COR-L47 (cell line): ENCODE data around the gene PRND.
"Not testable (repeated sequence)": the region's sequence is repeated elsewhere in the genome, so short reads cannot be mapped to it uniquely, and the experiment has no call there.

Source experiments
- DNase-seq: peaks from one replicate; lab custom pipeline; 2025; lab: John Stamatoyannopoulos, UW

PRND gene

GRCh38 chr20:4721719-4722118, at the start of gene PRND:
PRND (plus strand) TSS chr20:4721909; CDS start chr20:4724552, 2,643 bp downstream.
- DNase-seq: no peak

GRCh38 chr20:4672948-4673347, 48.8 kb upstream of the PRND start:
- no peak for DNase-seq

GRCh38 chr20:4673371-4674001, 48.2 kb upstream of the PRND start:
- DNase-seq: no peak

GRCh38 chr20:4674672-4675071, 47.0 kb upstream of the PRND start:
- no peak for DNase-seq

GRCh38 chr20:4677846-4678245, 43.9 kb upstream of the PRND start:
- no peak for DNase-seq

- DNase-seq: no peak
These were observed 40.3 kb upstream of the PRND start for GRCh38 chr20:4681401-4681800.

- no peak for DNase-seq
These were observed 39.7 kb upstream of the PRND start for GRCh38 chr20:4681991-4682401.

- no peak for DNase-seq
These were observed 39.0 kb upstream of the PRND start for GRCh38 chr20:4682682-4683081.

GRCh38 chr20:4683261-4683660, 38.4 kb upstream of the PRND start:
- no peak for DNase-seq

- DNase-seq: no peak
These were observed 36.8 kb upstream of the PRND start for GRCh38 chr20:4684837-4685413.

- DNase-seq: no peak
These were observed 35.8 kb upstream of the PRND start for GRCh38 chr20:4685923-4686221.

GRCh38 chr20:4688305-4688704, 33.4 kb upstream of the PRND start:
- no peak for DNase-seq

GRCh38 chr20:4689220-4689619, 32.5 kb upstream of the PRND start:
- no peak for DNase-seq

GRCh38 chr20:4691753-4692152, 30.0 kb upstream of the PRND start:
- no peak for DNase-seq

GRCh38 chr20:4694076-4694475, 27.6 kb upstream of the PRND start:
- DNase-seq: no peak

- DNase-seq: no peak
These were observed 24.4 kb upstream of the PRND start for GRCh38 chr20:4697189-4697830.

GRCh38 chr20:4697831-4698221, 23.9 kb upstream of the PRND start:
- no peak for DNase-seq

- DNase-seq: no peak
These were observed 22.5 kb upstream of the PRND start for GRCh38 chr20:4699216-4699615.

- no peak for DNase-seq
These were observed 21.8 kb upstream of the PRND start for GRCh38 chr20:4699957-4700356.

GRCh38 chr20:4702562-4703280, 19.0 kb upstream of the PRND start:
- DNase-seq: no peak

GRCh38 chr20:4703281-4703676, 18.4 kb upstream of the PRND start:
- DNase-seq: no peak

- not testable (repeated sequence) for DNase-seq
These were observed 14.8 kb upstream of the PRND start for GRCh38 chr20:4706941-4707340.

- DNase-seq: no peak
These were observed 13.7 kb upstream of the PRND start for GRCh38 chr20:4708036-4708435.
